ENCODE measurements around the gene TRPC6.

TRPC6 gene

GRCh38 chr11:101482556-101483124 lies 101.2 kb downstream of the TRPC6 start:
- in situ Hi-C loops (cut with MboI; ENCODE audit: low sequenced_read_pairs, unreplicated experiment): no loop called here
- DNase-seq (ENCODE audit: low spot score): no peak
- no peak for TF ChIP-seq CTCF (IDR thresholded peaks at IDR 0.05; ENCODE audit: borderline replicate concordance, control extremely low read depth, extremely low read depth, insufficient read depth, missing control alignments)

- DNase-seq (ENCODE audit: low spot score): no peak
- in situ Hi-C loops (cut with MboI; ENCODE audit: low sequenced_read_pairs, unreplicated experiment): no loop called here
- TF ChIP-seq CTCF (IDR thresholded peaks at IDR 0.05; ENCODE audit: borderline replicate concordance, control extremely low read depth, extremely low read depth, insufficient read depth, missing control alignments): no peak
Observed at GRCh38 chr11:101478587-101479369, 105.0 kb downstream of the TRPC6 start.

GRCh38 chr11:101477926-101478325 lies 105.9 kb downstream of the TRPC6 start:
- no peak for DNase-seq (ENCODE audit: low spot score)
- in situ Hi-C loops (cut with MboI; ENCODE audit: low sequenced_read_pairs, unreplicated experiment): no loop called here
- TF ChIP-seq CTCF (IDR thresholded peaks at IDR 0.05; ENCODE audit: borderline replicate concordance, control extremely low read depth, extremely low read depth, insufficient read depth, missing control alignments): no peak

GRCh38 chr11:101476191-101476590 lies 107.6 kb downstream of the TRPC6 start:
- DNase-seq (ENCODE audit: low spot score): no peak
- in situ Hi-C loops (cut with MboI; ENCODE audit: low sequenced_read_pairs, unreplicated experiment): no loop called here
- TF ChIP-seq CTCF (IDR thresholded peaks at IDR 0.05; ENCODE audit: borderline replicate concordance, control extremely low read depth, extremely low read depth, insufficient read depth, missing control alignments): no peak

GRCh38 chr11:101475699-101476098 lies 108.1 kb downstream of the TRPC6 start:
- in situ Hi-C loops (cut with MboI; ENCODE audit: low sequenced_read_pairs, unreplicated experiment): no loop called here
- no peak for TF ChIP-seq CTCF (IDR thresholded peaks at IDR 0.05; ENCODE audit: borderline replicate concordance, control extremely low read depth, extremely low read depth, insufficient read depth, missing control alignments)
- no peak for DNase-seq (ENCODE audit: low spot score)

- in situ Hi-C loops (cut with MboI; ENCODE audit: low sequenced_read_pairs, unreplicated experiment): loop anchor here (25.0 kb wide), 1 partner anchor 363 kb away; no protein-coding TSS in a partner anchor
- no peak for TF ChIP-seq CTCF (IDR thresholded peaks at IDR 0.05; ENCODE audit: borderline replicate concordance, control extremely low read depth, extremely low read depth, insufficient read depth, missing control alignments)
Observed at GRCh38 chr11:101474666-101475065, 109.1 kb downstream of the TRPC6 start.

More at GRCh38 chr11:101474666-101475065, 109.1 kb downstream of the TRPC6 start:
- no peak for DNase-seq (ENCODE audit: low spot score)

All from GM13976 (cell line).